Measurements from ENCODE around the gene ZCCHC24. TPM values are rescaled to one million over a fixed set of nuclear protein-coding genes. Genes with fewer than 3 reads are reported as not detected.

The ZCCHC24 gene
- total RNA-seq, 1 experiment from 2014 or later, result 3.1 TPM

DNA sequence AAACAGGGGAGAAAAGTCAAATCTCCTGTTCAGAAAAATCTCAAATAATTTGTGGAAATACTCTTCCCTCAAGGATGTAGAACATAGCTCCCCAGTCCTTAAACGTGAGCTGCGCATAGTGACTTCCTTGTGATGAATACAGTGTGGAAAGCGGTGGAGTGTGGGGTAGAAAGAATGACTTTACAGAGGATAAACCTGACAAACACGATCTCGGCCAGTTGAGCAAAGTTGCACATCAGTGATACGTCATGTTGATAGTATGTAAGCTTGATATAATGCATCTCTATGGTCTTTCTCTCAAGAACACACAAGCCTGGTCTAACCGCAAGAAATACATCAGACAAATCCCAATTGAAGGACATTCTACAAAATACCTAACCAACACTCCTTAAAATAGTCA lies 32.0 kb upstream of the ZCCHC24 start:
- CTCF ChIA-PET, result interaction anchor here (0.8 kb wide), 1 partner anchor 103 kb away, joined by 3 read pairs; no protein-coding TSS in a partner anchor
- Histone ChIP-seq H3K4me1 (no peaks in the 10 kb centered on the region), H3K4me3 (ENCODE audit: low read depth, low read length) (no peak overlapping the region), H3K36me3 (ENCODE audit: control insufficient read depth, insufficient read depth, low read length) (no peaks in the 10 kb centered on the region), H3K9me3 (no peaks in the 10 kb centered on the region), H3K27me3 (replicated peaks; ENCODE audit: control insufficient read depth, insufficient read depth, low read length) (no peaks in the 10 kb centered on the region)
- no peak overlapping the region for H3K27ac Mint-ChIP-seq (ENCODE audit: unreplicated experiment)
- H3K27me3 Mint-ChIP-seq (ENCODE audit: insufficient read depth, unreplicated experiment), result peaks cover 7% of the 10 kb centered on the region
- no peaks in the 10 kb centered on the region for H3K4me1 Mint-ChIP-seq (ENCODE audit: low read depth, unreplicated experiment)
- no peak overlapping the region for H3K4me3 Mint-ChIP-seq (ENCODE audit: unreplicated experiment)
- TF ChIP-seq, protein P1, sequence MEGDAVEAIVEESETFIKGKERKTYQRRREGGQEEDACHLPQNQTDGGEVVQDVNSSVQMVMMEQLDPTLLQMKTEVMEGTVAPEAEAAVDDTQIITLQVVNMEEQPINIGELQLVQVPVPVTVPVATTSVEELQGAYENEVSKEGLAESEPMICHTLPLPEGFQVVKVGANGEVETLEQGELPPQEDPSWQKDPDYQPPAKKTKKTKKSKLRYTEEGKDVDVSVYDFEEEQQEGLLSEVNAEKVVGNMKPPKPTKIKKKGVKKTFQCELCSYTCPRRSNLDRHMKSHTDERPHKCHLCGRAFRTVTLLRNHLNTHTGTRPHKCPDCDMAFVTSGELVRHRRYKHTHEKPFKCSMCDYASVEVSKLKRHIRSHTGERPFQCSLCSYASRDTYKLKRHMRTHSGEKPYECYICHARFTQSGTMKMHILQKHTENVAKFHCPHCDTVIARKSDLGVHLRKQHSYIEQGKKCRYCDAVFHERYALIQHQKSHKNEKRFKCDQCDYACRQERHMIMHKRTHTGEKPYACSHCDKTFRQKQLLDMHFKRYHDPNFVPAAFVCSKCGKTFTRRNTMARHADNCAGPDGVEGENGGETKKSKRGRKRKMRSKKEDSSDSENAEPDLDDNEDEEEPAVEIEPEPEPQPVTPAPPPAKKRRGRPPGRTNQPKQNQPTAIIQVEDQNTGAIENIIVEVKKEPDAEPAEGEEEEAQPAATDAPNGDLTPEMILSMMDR (IDR thresholded peaks at IDR 0.05; ENCODE audit: insufficient read depth in 1 of 2, low read depth in 1 of 2, low read length in 1 of 2, severe bottlenecking in 1 of 2, unreplicated experiment in 1 of 2), result no peak
- H3K9me3 Mint-ChIP-seq (ENCODE audit: unreplicated experiment), result no peaks in the 10 kb centered on the region
- H3K36me3 Mint-ChIP-seq (ENCODE audit: insufficient read depth, unreplicated experiment), result no peaks in the 10 kb centered on the region
- no peak for DNase-seq
- POLR2A ChIA-PET, result no interaction called here
- intact Hi-C loops (cut with micrococcal nuclease; ENCODE audit: unreplicated experiment), result no loop called here
- BruUV-seq (replicated peaks), result no TSS peak

DNA sequence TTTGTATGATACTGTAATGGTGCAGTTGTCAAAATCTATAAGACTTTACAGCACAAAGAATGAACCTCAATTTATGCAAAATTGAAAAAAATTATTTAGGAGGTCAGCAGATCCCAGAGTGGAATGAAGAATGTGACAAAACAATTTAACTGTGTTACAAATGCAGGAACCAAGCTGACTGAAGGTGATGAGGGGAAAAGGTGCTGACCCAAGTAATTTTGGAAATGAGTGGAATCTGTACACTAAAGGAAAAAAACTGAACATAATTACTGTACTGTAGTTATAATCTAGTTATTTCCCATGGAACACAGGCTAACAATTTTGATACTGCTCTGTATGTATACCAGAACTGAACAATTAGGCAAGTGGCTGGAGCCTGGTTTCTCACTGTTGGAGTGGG lies 31.2 kb upstream of the ZCCHC24 start:
- H3K9me3 Mint-ChIP-seq (ENCODE audit: unreplicated experiment), result no peaks in the 10 kb centered on the region
- no peaks in the 10 kb centered on the region for H3K36me3 Mint-ChIP-seq (ENCODE audit: insufficient read depth, unreplicated experiment)

DNA sequence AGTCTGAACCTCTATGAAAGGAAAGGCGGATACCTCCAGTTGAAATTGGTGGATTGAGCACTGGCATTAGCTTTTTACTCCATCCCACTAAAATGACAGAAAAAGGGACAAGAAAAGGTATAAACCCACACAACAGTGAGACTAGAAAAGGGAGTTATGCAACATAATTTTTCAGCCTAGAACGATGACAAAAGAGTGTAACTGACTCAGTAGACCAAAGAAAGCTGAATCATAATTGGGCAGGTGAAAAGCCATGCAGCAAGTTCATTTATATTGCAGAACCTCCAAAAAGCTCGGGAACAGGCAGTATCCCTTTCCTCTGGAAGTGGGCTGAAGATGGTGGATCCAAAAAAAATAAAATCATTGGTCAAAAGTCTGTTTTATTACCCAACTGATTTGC lies 30.5 kb upstream of the ZCCHC24 start:
- intact Hi-C loops (cut with micrococcal nuclease; ENCODE audit: unreplicated experiment), result no loop called here
- no peaks in the 10 kb centered on the region for H3K9me3 Mint-ChIP-seq (ENCODE audit: unreplicated experiment)
- Histone ChIP-seq H3K4me1 (no peaks in the 10 kb centered on the region), H3K27me3 (replicated peaks; ENCODE audit: control insufficient read depth, insufficient read depth, low read length) (no peaks in the 10 kb centered on the region), H3K36me3 (ENCODE audit: control insufficient read depth, insufficient read depth, low read length) (no peaks in the 10 kb centered on the region), H3K4me3 (ENCODE audit: low read depth, low read length) (no peak overlapping the region), H3K9me3 (no peaks in the 10 kb centered on the region)
- peaks cover 2% of the 10 kb centered on the region for H3K27me3 Mint-ChIP-seq (ENCODE audit: insufficient read depth, unreplicated experiment)
- no peak overlapping the region for H3K4me3 Mint-ChIP-seq (ENCODE audit: unreplicated experiment)
- no TSS peak for BruUV-seq (replicated peaks)
- H3K27ac Mint-ChIP-seq (ENCODE audit: unreplicated experiment), result no peak overlapping the region
- POLR2A ChIA-PET, result no interaction called here
- no peaks in the 10 kb centered on the region for H3K36me3 Mint-ChIP-seq (ENCODE audit: insufficient read depth, unreplicated experiment)
- H3K4me1 Mint-ChIP-seq (ENCODE audit: low read depth, unreplicated experiment), result no peaks in the 10 kb centered on the region
- TF ChIP-seq, protein P1 (IDR thresholded peaks at IDR 0.05; ENCODE audit: insufficient read depth in 1 of 2, low read depth in 1 of 2, low read length in 1 of 2, severe bottlenecking in 1 of 2, unreplicated experiment in 1 of 2), result no peak
- CTCF ChIA-PET, result no interaction called here
- no peak for DNase-seq

More for the DNA sequence above, 31.2 kb upstream of the ZCCHC24 start:
- TF ChIP-seq, protein P1 (IDR thresholded peaks at IDR 0.05; ENCODE audit: insufficient read depth in 1 of 2, low read depth in 1 of 2, low read length in 1 of 2, severe bottlenecking in 1 of 2, unreplicated experiment in 1 of 2), result no peak
- POLR2A ChIA-PET, result no interaction called here
- Histone ChIP-seq H3K4me3 (ENCODE audit: low read depth, low read length) (no peak overlapping the region), H3K27me3 (replicated peaks; ENCODE audit: control insufficient read depth, insufficient read depth, low read length) (no peaks in the 10 kb centered on the region), H3K9me3 (no peaks in the 10 kb centered on the region), H3K36me3 (ENCODE audit: control insufficient read depth, insufficient read depth, low read length) (no peaks in the 10 kb centered on the region), H3K4me1 (no peaks in the 10 kb centered on the region)
- CTCF ChIA-PET, result no interaction called here
- Mint-ChIP-seq H3K27me3 (ENCODE audit: insufficient read depth, unreplicated experiment) (peaks cover 7% of the 10 kb centered on the region), H3K4me3 (ENCODE audit: unreplicated experiment) (no peak overlapping the region), H3K4me1 (ENCODE audit: low read depth, unreplicated experiment) (no peaks in the 10 kb centered on the region), H3K27ac (ENCODE audit: unreplicated experiment) (no peak overlapping the region)
- no TSS peak for BruUV-seq (replicated peaks)
- no peak for DNase-seq
- intact Hi-C loops (cut with micrococcal nuclease; ENCODE audit: unreplicated experiment), result no loop called here

All from Caco-2 (cell line).